Measurements from ENCODE around the gene UQCC2.

The UQCC2 gene

DNA sequence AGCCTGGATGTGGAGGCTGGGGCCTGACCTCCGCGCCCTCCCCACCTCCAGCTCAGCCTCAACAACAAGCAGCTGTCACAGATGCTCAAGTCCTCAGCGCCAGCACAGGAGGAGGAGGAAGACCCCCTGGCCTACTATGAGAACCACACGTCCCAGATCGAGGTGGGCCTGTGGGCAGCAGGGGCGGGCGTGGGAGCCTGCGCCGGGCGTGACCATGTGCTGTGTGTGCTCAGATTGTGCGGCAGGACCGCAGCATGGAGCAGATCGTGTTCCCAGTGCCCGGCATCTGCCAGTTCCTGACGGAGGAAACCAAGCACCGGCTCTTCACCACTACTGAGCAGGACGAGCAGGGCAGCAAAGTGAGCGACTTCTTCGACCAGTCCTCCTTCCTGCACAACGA lies 23.5 kb downstream of the UQCC2 start:
- DNase-seq: no peak

DNA sequence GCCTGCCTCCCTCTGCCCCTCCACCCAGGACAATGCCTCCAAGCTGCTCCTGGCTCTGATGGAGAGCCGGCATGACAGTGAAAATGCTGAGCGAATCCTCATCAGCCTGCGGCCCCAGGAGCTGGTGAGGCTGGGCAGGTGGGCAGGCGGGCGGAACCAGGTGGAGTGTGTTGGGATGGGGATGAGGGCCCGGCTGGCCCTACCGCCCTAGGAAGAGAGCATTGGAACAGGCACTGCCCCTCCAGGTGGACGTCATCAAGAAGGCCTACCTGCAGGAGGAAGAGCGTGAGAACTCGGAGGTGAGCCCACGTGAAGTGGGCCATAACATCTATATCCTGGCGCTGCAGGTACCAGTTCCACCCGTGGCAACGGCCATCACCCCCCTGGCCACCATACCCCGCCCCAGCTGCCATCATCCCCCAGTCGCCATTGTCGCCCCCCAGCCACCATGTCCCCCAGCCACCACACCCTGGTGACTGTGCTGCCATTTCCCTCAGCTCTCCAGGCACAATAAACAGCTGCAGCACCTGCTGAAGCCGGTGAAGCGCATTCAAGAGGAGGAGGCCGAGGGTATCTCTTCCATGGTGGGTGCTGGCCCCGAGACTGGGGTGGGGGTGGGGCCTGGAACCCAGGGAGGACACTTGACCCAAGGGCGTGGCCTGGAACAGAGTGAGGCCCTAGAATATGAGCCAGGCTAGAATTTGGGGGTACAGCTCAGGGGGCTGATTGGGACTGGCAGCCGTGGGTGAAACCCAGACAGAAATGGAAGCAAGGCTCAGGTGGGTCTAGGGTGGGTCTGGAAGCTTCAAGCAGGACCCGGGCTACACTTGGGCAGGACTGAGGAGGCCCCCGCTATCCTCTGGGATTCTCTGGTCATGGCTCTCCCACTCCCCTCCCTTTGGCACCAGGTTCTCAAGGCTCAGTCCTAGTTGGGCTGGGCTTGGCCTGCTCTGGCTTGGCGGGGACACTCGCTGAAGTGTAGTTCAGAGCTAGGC lies 24.2 kb downstream of the UQCC2 start:
- no peak for DNase-seq

- DNase-seq: no peak
Measured at GRCh38 chr6:33686225-33686924, 25.1 kb downstream of the UQCC2 start.

- DNase-seq: no peak
Measured at GRCh38 chr6:33685411-33686224, 25.9 kb downstream of the UQCC2 start.

DNA sequence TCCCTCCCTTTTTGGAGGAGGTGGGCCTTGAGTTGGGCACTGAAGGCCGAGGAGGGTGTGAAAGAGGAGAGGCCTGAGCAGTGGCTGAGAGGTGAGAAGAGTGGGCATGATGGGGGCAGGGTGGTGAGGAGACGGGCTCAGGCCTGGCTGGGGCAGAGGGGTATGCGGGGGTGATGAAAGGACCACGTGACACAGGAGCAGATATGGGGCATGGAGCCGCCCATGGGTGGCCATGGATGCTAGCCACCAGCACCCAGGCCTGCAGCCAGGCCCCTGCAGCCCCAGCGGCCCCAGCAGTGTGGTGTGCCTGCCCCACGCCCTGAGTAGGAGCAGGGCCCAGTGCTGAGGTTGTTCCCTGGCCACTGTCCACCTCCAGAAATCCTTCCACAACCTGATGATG lies 26.5 kb downstream of the UQCC2 start:
- no peak for DNase-seq

DNA sequence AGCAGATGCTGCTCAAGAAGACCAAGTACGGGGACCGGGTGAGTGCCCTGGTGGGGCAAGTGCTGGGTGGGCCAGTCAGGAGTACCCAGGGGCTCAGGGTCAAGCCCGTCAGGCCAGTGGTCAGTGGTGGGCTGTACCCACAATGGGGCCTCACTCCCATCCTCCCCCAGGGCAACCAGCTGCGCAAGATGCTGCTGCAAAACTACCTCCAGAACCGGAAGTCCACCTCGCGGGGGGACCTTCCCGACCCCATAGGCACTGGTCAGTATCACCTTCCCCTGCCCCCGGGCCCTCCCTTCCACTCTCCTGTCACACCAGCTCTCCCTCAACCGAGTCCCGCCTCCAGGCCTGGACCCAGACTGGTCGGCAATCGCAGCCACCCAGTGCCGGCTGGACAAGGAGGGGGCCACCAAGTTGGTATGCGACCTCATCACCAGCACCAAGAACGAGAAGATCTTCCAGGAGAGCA lies 27.0 kb downstream of the UQCC2 start:
- no peak for DNase-seq

GRCh38 chr6:33683576-33684427 lies 27.7 kb downstream of the UQCC2 start:
- DNase-seq: no peak

- peak; percentile 41 to 44 for DNase-seq
Measured at GRCh38 chr6:33683051-33683571, 28.4 kb downstream of the UQCC2 start.

- DNase-seq: no peak
Measured at GRCh38 chr6:33682341-33682740, 29.2 kb downstream of the UQCC2 start.

- no peak for DNase-seq
Measured at GRCh38 chr6:33679761-33680160, 31.7 kb downstream of the UQCC2 start.

GRCh38 chr6:33678932-33679490 lies 32.5 kb downstream of the UQCC2 start:
- DNase-seq: no peak

- DNase-seq: no peak
Measured at GRCh38 chr6:33678233-33678931, 33.1 kb downstream of the UQCC2 start.

DNA sequence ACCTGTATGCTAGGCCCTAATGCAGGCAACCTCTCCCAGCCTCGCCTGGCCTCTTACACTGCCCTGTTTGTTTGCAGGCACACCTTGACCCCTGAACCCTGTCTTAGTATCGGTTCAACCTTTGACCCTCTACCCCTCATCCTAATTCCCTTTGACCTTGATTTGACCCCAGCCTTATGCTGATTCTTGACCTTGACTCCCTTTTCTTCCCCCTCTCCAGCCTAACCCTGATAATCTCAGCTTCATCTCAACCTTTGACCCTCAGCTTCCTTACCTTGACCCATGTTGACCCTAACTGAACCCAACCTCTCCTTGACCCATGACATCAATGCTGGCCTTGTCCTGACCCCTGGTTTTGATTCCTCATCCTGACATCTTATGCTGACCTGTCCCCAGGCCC lies 33.8 kb downstream of the UQCC2 start:
- DNase-seq: no peak

GRCh38 chr6:33677143-33677660 lies 34.3 kb downstream of the UQCC2 start:
- no peak for DNase-seq

- no peak for DNase-seq
Measured at GRCh38 chr6:33676416-33677142, 34.9 kb downstream of the UQCC2 start.

DNA sequence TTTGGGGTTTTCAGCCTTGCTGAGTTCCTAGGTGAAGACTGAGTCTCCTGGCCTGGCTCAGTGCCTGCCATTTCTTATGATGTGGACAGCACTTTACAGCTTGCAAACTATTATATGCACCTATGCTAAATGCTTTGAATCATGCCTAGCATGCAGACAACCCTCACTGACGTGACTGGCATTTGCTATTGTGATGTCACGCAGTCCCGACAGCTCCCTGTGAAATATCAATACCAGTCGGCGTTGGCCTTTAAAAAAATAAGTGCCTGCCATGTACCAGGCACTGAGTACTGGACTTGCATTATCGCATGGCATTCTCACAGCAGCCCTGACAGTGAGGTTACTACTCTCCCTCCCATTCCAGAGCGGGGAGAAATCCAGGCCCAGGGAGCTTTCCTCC lies 35.5 kb downstream of the UQCC2 start:
- no peak for DNase-seq

DNA sequence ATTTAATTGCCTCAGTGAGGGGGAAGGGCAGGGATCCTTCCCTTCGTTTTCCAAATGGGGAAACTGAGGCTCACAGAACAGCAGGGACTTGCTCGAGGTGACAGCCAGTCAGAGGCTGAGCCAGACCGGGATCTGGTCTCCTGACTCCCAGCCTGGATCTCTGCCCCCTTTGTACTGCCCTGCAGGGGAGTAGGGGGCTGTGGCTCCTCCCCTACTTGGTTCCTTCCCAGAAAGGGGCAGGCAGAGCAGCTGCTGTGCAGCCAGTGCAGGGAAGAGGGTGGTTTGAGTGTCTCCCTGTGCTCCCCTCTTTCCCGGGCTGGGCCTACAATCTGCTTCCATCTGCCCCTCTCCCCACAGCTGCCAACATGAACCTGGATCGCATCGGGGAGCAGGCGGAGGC lies 37.6 kb downstream of the UQCC2 start:
- no peak for DNase-seq

- DNase-seq: no peak
Measured at GRCh38 chr6:33672808-33673207, 38.7 kb downstream of the UQCC2 start.

DNA sequence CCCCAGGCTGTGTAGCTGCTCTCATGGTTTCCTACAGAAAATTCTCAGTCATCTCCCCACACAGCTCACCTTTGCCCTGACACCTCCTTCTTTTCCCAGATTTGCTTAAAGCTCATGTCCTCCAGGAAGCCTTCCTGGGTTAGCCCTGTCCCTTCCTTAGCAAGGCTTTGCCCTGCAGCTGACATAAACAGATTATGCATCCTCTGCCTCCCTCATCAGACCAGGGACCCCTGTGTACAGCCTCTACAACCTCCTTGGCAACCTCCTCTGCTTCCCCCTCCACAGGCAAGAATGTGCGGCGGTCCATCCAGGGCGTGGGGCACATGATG lies 39.8 kb downstream of the UQCC2 start:
- DNase-seq: no peak
